DMS 273 (cell line): ENCODE results near the gene SULT1B1.
"Not testable (repeated sequence)": the region's sequence is repeated elsewhere in the genome, so short reads cannot be mapped to it uniquely, and the experiment has no call there.

Source experiments
- DNase-seq: peaks from one replicate; lab custom pipeline; 2025; ENCODE audit not compliant: unreplicated experiment; lab: John Stamatoyannopoulos, UW

SULT1B1 gene

GRCh38 chr4:69760455-69760854 lies at the start of gene SULT1B1:
Gene SULT1B1, minus strand, starts transcription at chr4:69760620. Its CDS starts 5,403 bp downstream, at chr4:69755217.
- DNase-seq: no peak

GRCh38 chr4:69800599-69800998 lies 40.2 kb upstream of the SULT1B1 start:
- DNase-seq: no peak

GRCh38 chr4:69799337-69799736 lies 38.9 kb upstream of the SULT1B1 start:
- no peak for DNase-seq

GRCh38 chr4:69793732-69794131 lies 33.3 kb upstream of the SULT1B1 start:
- DNase-seq: no peak

GRCh38 chr4:69787879-69788278 lies 27.5 kb upstream of the SULT1B1 start:
- DNase-seq: no peak

GRCh38 chr4:69786547-69786946 lies 26.1 kb upstream of the SULT1B1 start:
- no peak for DNase-seq

GRCh38 chr4:69785211-69785831 lies 24.9 kb upstream of the SULT1B1 start:
- no peak for DNase-seq

GRCh38 chr4:69782651-69783310 lies 22.4 kb upstream of the SULT1B1 start:
- DNase-seq: no peak

GRCh38 chr4:69781458-69782418 lies 21.3 kb upstream of the SULT1B1 start:
- DNase-seq: no peak

- DNase-seq: no peak
Measured at GRCh38 chr4:69780141-69780540, 19.7 kb upstream of the SULT1B1 start.

- DNase-seq: no peak
Measured at GRCh38 chr4:69776696-69777095, 16.3 kb upstream of the SULT1B1 start.

- no peak for DNase-seq
Measured at GRCh38 chr4:69775321-69775867, 15.0 kb upstream of the SULT1B1 start.

- DNase-seq: no peak
Measured at GRCh38 chr4:69773484-69773883, 13.1 kb upstream of the SULT1B1 start.

- not testable (repeated sequence) for DNase-seq
Measured at GRCh38 chr4:69768554-69768953, 8.1 kb upstream of the SULT1B1 start.

GRCh38 chr4:69765751-69766150 lies 5.3 kb upstream of the SULT1B1 start:
- DNase-seq: no peak

GRCh38 chr4:69764311-69764710 lies 3.9 kb upstream of the SULT1B1 start:
- no peak for DNase-seq

- no peak for DNase-seq
Measured at GRCh38 chr4:69763233-69763632, 2.8 kb upstream of the SULT1B1 start.

GRCh38 chr4:69759189-69759604 lies 1.2 kb downstream of the SULT1B1 start:
- DNase-seq: no peak

GRCh38 chr4:69757464-69757863 lies 3.0 kb downstream of the SULT1B1 start:
- DNase-seq: no peak

GRCh38 chr4:69754926-69755580 lies 5.4 kb downstream of the SULT1B1 start:
- no peak for DNase-seq

GRCh38 chr4:69753686-69754085 lies 6.7 kb downstream of the SULT1B1 start:
- DNase-seq: no peak
